HFF-Myc (cell line): Measurements from ENCODE around the gene BPIFB4.

Source experiments
- DNase-seq: peaks from one replicate; pipeline ENCODE4 v3.0.0-alpha.2; 2011; ENCODE audit warnings: low read depth; ENCODE audit errors: extremely low read depth
- H3K4me3 ChIP-seq: replicated peaks from 2 replicates; pipeline ENCODE4 v1.5.1; 2011; ENCODE audit warnings: low read depth, mild to moderate bottlenecking, control low read depth, low read length
- CTCF ChIP-seq: IDR thresholded peaks from 2 replicates; pipeline ENCODE4 v1.5.1; 2012; ENCODE audit warnings: mild to moderate bottlenecking, low read depth, low read length, control low read depth; ENCODE audit errors: missing control alignments

The BPIFB4 gene

GRCh38 chr20:33133373-33133941 lies 54.0 kb downstream of the BPIFB4 start:
- TF ChIP-seq CTCF = no peak
- no peak overlapping the region for H3K4me3 ChIP-seq
- DNase-seq = no peak

GRCh38 chr20:33137195-33137594 lies 57.8 kb downstream of the BPIFB4 start:
- no peak overlapping the region for H3K4me3 ChIP-seq
- DNase-seq = no peak
- no peak for TF ChIP-seq CTCF

GRCh38 chr20:33139467-33139866 lies 60.0 kb downstream of the BPIFB4 start:
- DNase-seq = no peak
- no peak for TF ChIP-seq CTCF
- H3K4me3 ChIP-seq = no peak overlapping the region

GRCh38 chr20:33145521-33145920 lies 66.1 kb downstream of the BPIFB4 start:
- no peak for TF ChIP-seq CTCF
- no peak overlapping the region for H3K4me3 ChIP-seq
- no peak for DNase-seq

GRCh38 chr20:33147299-33147698 lies 67.9 kb downstream of the BPIFB4 start:
- H3K4me3 ChIP-seq = no peak overlapping the region
- DNase-seq = no peak
- TF ChIP-seq CTCF = no peak

GRCh38 chr20:33148040-33148439 lies 68.6 kb downstream of the BPIFB4 start:
- DNase-seq = no peak
- no peak for TF ChIP-seq CTCF
- no peak overlapping the region for H3K4me3 ChIP-seq

- no peak for TF ChIP-seq CTCF
- DNase-seq = no peak
- H3K4me3 ChIP-seq = no peak overlapping the region
Measured at GRCh38 chr20:33154252-33154651, 74.8 kb downstream of the BPIFB4 start.
